H9 (cell line): ENCODE results near the gene LIG4. TPM values are rescaled to one million over a fixed set of nuclear protein-coding genes. Genes with fewer than 3 reads are reported as not detected.

Experiments used
- DNase-seq: peaks from one replicate; pipeline ENCODE4 v3.0.0-alpha.2; 2017
- H2AFZ ChIP-seq: one replicate; pipeline ENCODE4 v1.6.1; 2013; ENCODE audit warnings: mild to moderate bottlenecking, low read length, control low read depth, moderate library complexity
- H2AK5ac ChIP-seq: 2 replicates; pipeline ENCODE4 v1.6.1; 2013; ENCODE audit warnings: low read length, control low read depth, mixed read lengths; ENCODE audit not compliant: insufficient read length
- H2BK120ac ChIP-seq: one replicate; pipeline ENCODE4 v1.6.1; 2013; ENCODE audit warnings: low read depth, mild to moderate bottlenecking, low read length, control low read depth, inconsistent platforms; ENCODE audit not compliant: poor library complexity, severe bottlenecking
- H2BK12ac ChIP-seq: 2 replicates; pipeline ENCODE4 v1.6.1; 2013; ENCODE audit warnings: low read length, control low read depth, mixed read lengths, low read depth; ENCODE audit not compliant: insufficient read length
- H2BK15ac ChIP-seq: 2 replicates; pipeline ENCODE4 v1.6.1; 2013; ENCODE audit warnings: low read depth, low read length, control low read depth
- H2BK20ac ChIP-seq: one replicate; pipeline ENCODE4 v1.6.1; 2013; ENCODE audit warnings: low read depth, mild to moderate bottlenecking, low read length, control low read depth, inconsistent platforms; ENCODE audit not compliant: poor library complexity, severe bottlenecking
- H2BK5ac ChIP-seq: 2 replicates; pipeline ENCODE4 v1.6.1; 2013; ENCODE audit warnings: low read length, control low read depth, mixed read lengths; ENCODE audit not compliant: insufficient read length
- H3K14ac ChIP-seq: 2 replicates; pipeline ENCODE4 v1.6.1; 2013; ENCODE audit warnings: low read length, control low read depth; ENCODE audit not compliant: insufficient read depth
- H3K18ac ChIP-seq: 2 replicates; pipeline ENCODE4 v1.6.1; 2013; ENCODE audit warnings: low read depth, mild to moderate bottlenecking, mixed read lengths, low read length, control low read depth; ENCODE audit not compliant: insufficient read length
- H3K23ac ChIP-seq: 2 replicates; pipeline ENCODE4 v1.6.1; 2013; ENCODE audit warnings: low read length, control low read depth, mixed read lengths, low read depth; ENCODE audit not compliant: insufficient read length
- H3K23me2 ChIP-seq: 2 replicates; pipeline ENCODE4 v1.6.1; 2013; ENCODE audit warnings: low read depth, mild to moderate bottlenecking, mixed read lengths, low read length, control low read depth; ENCODE audit not compliant: insufficient read length, poor library complexity, severe bottlenecking
- H3K27ac ChIP-seq: 2 replicates; pipeline ENCODE4 v1.5.1; 2013; ENCODE audit warnings: low read length, control low read depth, mixed read lengths, low read depth; ENCODE audit not compliant: insufficient read length
- H3K27me3 ChIP-seq: 2 replicates; pipeline ENCODE4 v1.6.1; 2013; ENCODE audit warnings: low read length, control low read depth, inconsistent platforms; ENCODE audit not compliant: insufficient read depth
- H3K4ac ChIP-seq: 2 replicates; pipeline ENCODE4 v1.6.1; 2013; ENCODE audit warnings: low read depth, mild to moderate bottlenecking, control low read depth, inconsistent platforms, low read length, moderate library complexity
- H3K4me1 ChIP-seq: 2 replicates; pipeline ENCODE4 v1.6.1; 2013; ENCODE audit warnings: low read length, control low read depth, inconsistent platforms; ENCODE audit not compliant: insufficient read depth
- H3K4me2 ChIP-seq: 2 replicates; pipeline ENCODE4 v1.6.1; 2013; ENCODE audit warnings: low read length, control low read depth, mixed read lengths; ENCODE audit not compliant: insufficient read length, insufficient read depth
- H3K56ac ChIP-seq: 2 replicates; pipeline ENCODE4 v1.6.1; 2013; ENCODE audit warnings: low read depth, mild to moderate bottlenecking, mixed read lengths, low read length, control low read depth; ENCODE audit not compliant: insufficient read length
- H3K79me1 ChIP-seq: 2 replicates; pipeline ENCODE4 v1.6.1; 2013; ENCODE audit warnings: low read depth, mild to moderate bottlenecking, moderate library complexity, low read length, control low read depth, inconsistent platforms; ENCODE audit not compliant: insufficient read depth, poor library complexity, severe bottlenecking
- H3K79me2 ChIP-seq: 2 replicates; pipeline ENCODE4 v1.6.1; 2013; ENCODE audit warnings: low read length, control low read depth, inconsistent platforms; ENCODE audit not compliant: insufficient read depth
- H3K9ac ChIP-seq: 2 replicates; pipeline ENCODE4 v1.6.1; 2013; ENCODE audit warnings: low read length, control low read depth, mixed read lengths; ENCODE audit not compliant: insufficient read length; ENCODE audit errors: extremely low read depth
- H3K9me3 ChIP-seq: one replicate; pipeline ENCODE4 v1.6.1; 2013; ENCODE audit warnings: low read depth, low read length, inconsistent platforms; ENCODE audit not compliant: control insufficient read depth
- H3T11ph ChIP-seq: one replicate; pipeline ENCODE4 v1.6.1; 2013; ENCODE audit warnings: mild to moderate bottlenecking, low read length, control low read depth, inconsistent platforms
- H4K20me1 ChIP-seq: one replicate; pipeline ENCODE4 v1.6.1; 2013; ENCODE audit not compliant: control insufficient read depth, insufficient read length, insufficient read depth
- H4K5ac ChIP-seq: 2 replicates; pipeline ENCODE4 v1.6.1; 2013; ENCODE audit warnings: low read depth, mild to moderate bottlenecking, mixed read lengths, low read length, control low read depth; ENCODE audit not compliant: insufficient read length
- H4K8ac ChIP-seq: replicated peaks from 2 replicates; pipeline ENCODE4 v1.6.1; 2013; ENCODE audit warnings: low read length, control low read depth, mixed read lengths, low read depth; ENCODE audit not compliant: insufficient read length
- H4K91ac ChIP-seq: 2 replicates; pipeline ENCODE4 v1.6.1; 2013; ENCODE audit warnings: low read depth, mild to moderate bottlenecking, moderate library complexity, mixed read lengths, low read length, control low read depth; ENCODE audit not compliant: insufficient read length
- H3K27ac Mint-ChIP-seq, 3 experiments: 2 replicates in 2 of 3; 3 replicates in 1 of 3; pipeline ENCODE4 v1.8.0; 2020 to 2021; ENCODE audit warnings: mixed read lengths in 3 of 3, mild to moderate bottlenecking in 1 of 3, moderate library complexity in 1 of 3
- H3K27me3 Mint-ChIP-seq: 2 replicates; pipeline ENCODE4 v1.8.0; 2021; ENCODE audit warnings: low read depth, mild to moderate bottlenecking, moderate library complexity, mixed read lengths
- H3K36me3 Mint-ChIP-seq, 3 experiments: 2 replicates in 2 of 3; 3 replicates in 1 of 3; pipeline ENCODE4 v1.8.0; 2020 to 2021; ENCODE audit warnings: low read depth in 3 of 3, mixed read lengths in 3 of 3; ENCODE audit not compliant: insufficient read depth in 1 of 3
- H3K4me1 Mint-ChIP-seq, 2 experiments: 2 replicates each; pipeline ENCODE4 v1.8.0; 2020; ENCODE audit warnings: mixed read lengths in 2 of 2
- H3K4me3 Mint-ChIP-seq, 2 experiments: 2 replicates in 1 of 2; 3 replicates in 1 of 2; pipeline ENCODE4 v1.8.0; 2020 to 2021; ENCODE audit warnings: mild to moderate bottlenecking in 2 of 2, mixed read lengths in 2 of 2, moderate library complexity in 1 of 2
- H3K9me3 Mint-ChIP-seq, 2 experiments: 2 replicates in 1 of 2; 3 replicates in 1 of 2; pipeline ENCODE4 v1.8.0; 2020; ENCODE audit warnings: mild to moderate bottlenecking in 2 of 2, mixed read lengths in 2 of 2, moderate library complexity in 1 of 2
- WGBS: extraction: QIAGEN DNeasy Blood & Tissue Kit; methylation state at CpG from one replicate; pipeline ENCODE4 v1.1.7; 2013; ENCODE audit warnings: missing lambda C conversion rate, low lambda C conversion rate, mixed read lengths; ENCODE audit not compliant: insufficient read length; ENCODE audit errors: extremely low coverage; 5-methylcytosine and 5-hydroxymethylcytosine counted together
- total RNA-seq: library from RNA; stranded (reverse); gene quantifications from 2 replicates; pipeline ENCODE4 v1.2.1, GENCODE V29; 2021
- TF ChIP-seq, protein P1 (sequence below): fragments of 200-600 bp; sonication (generic); conservative IDR thresholded peaks from 3 replicates; pipeline ENCODE4 v1.8.0; 2021; ENCODE audit warnings: antibody characterized with exemption, mild to moderate bottlenecking

The LIG4 gene
- total RNA-seq, 1 experiment from 2014 or later, result 5.6 TPM

DNA sequence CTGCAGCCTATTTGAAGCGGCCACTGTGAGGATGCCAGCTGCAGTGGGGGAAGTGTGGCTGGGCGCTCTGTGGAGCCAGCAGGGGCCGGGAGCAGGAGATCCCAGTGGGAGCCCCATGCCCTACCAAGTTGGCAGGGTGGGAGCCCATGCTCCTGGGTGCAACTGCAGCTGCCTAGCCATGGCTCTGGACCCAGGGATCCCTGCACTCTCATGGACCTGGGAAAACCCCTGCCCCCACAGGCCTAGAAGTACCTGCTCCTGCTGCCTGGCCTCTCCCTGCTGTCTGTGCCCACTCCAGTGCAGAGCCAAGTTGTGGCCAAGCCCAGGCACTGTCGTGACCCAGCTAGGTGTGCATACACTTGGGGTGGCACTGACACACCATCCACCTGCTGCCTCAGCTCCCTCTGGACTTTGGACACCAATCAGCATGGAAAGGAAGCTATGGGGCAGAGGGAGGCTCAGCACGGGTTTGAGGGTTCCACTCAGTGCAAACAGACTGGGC is 20.9 kb downstream of the LIG4 start:
- H3K27ac ChIP-seq, result no peak overlapping the region
- no peak overlapping the region for H3K18ac ChIP-seq
- no peaks in the 10 kb centered on the region for H3K9me3 ChIP-seq
- H4K91ac ChIP-seq, result no peak overlapping the region
- no peak overlapping the region for H2AFZ ChIP-seq
- H3K56ac ChIP-seq, result no peak overlapping the region
- H4K5ac ChIP-seq, result no peak overlapping the region
- no peak for DNase-seq
- no CpG with 5 or more reads among the region's 5 CpGs for WGBS
- no peak overlapping the region for H3K4ac ChIP-seq
- no peak overlapping the region for H4K8ac ChIP-seq
- H3K14ac ChIP-seq, result no peak overlapping the region
- H2BK120ac ChIP-seq, result no peak overlapping the region
- Mint-ChIP-seq H3K4me3 (no peak overlapping the region), H3K9me3 (peaks cover 6 to 9% of the 10 kb centered on the region in 2 experiments; a peak in 3 of 5 replicates), H3K27ac (no peak overlapping the region), H3K27me3 (no peaks in the 10 kb centered on the region), H3K36me3 (peaks cover 0 to 4% (median 0%) of the 10 kb centered on the region in 3 experiments; a peak in 1 of 7 replicates), H3K4me1 (peaks cover 0 to 4% of the 10 kb centered on the region in 2 experiments; a peak in 1 of 4 replicates)
- no peak overlapping the region for H3K4me2 ChIP-seq
- H3K79me1 ChIP-seq, result no peaks in the 10 kb centered on the region
- no peaks in the 10 kb centered on the region for H3K4me1 ChIP-seq
- H2BK15ac ChIP-seq, result no peak overlapping the region
- no peak overlapping the region for H3K23ac ChIP-seq
- TF ChIP-seq, protein P1, sequence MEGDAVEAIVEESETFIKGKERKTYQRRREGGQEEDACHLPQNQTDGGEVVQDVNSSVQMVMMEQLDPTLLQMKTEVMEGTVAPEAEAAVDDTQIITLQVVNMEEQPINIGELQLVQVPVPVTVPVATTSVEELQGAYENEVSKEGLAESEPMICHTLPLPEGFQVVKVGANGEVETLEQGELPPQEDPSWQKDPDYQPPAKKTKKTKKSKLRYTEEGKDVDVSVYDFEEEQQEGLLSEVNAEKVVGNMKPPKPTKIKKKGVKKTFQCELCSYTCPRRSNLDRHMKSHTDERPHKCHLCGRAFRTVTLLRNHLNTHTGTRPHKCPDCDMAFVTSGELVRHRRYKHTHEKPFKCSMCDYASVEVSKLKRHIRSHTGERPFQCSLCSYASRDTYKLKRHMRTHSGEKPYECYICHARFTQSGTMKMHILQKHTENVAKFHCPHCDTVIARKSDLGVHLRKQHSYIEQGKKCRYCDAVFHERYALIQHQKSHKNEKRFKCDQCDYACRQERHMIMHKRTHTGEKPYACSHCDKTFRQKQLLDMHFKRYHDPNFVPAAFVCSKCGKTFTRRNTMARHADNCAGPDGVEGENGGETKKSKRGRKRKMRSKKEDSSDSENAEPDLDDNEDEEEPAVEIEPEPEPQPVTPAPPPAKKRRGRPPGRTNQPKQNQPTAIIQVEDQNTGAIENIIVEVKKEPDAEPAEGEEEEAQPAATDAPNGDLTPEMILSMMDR, result no peak
- H4K20me1 ChIP-seq, result no peaks in the 10 kb centered on the region
- no peaks in the 10 kb centered on the region for H3K79me2 ChIP-seq
- H2BK12ac ChIP-seq, result no peak overlapping the region
- H3K9ac ChIP-seq, result no peak overlapping the region
- no peaks in the 10 kb centered on the region for H3K27me3 ChIP-seq
- no peak overlapping the region for H2BK5ac ChIP-seq
- H3K23me2 ChIP-seq, result no peaks in the 10 kb centered on the region
- H2AK5ac ChIP-seq, result no peak overlapping the region
- no peak overlapping the region for H3T11ph ChIP-seq
- no peak overlapping the region for H2BK20ac ChIP-seq
